ENCODE data around the gene SNX22.

The SNX22 gene

GRCh38 chr15:64164436-64164835 lies 12.9 kb downstream of the SNX22 start:
- Histone ChIP-seq H3K36me3 (ENCODE audit: control insufficient read depth in 2 of 2, insufficient read depth in 1 of 2, low read length in 2 of 2) (peaks cover 12 to 19% of the 10 kb centered on the region in 2 experiments; a peak in 2 of 3 replicates), H3K9me3 (ENCODE audit: control insufficient read depth, insufficient read depth, low read depth, low read length) (no peaks in the 10 kb centered on the region), H3K27ac (ENCODE audit: extremely low read depth, low read depth, low read length) (no peak overlapping the region), H3K4me1 (ENCODE audit: control insufficient read depth, insufficient read depth, low read length) (no peaks in the 10 kb centered on the region; the same call in 1 of the 2 replicates), H3K4me3 (ENCODE audit: low read depth, low read length) (no peak overlapping the region)
- POLR2A ChIA-PET = interaction anchor here (0.6 kb wide), 1 partner anchor 9 kb away, joined by 6 read pairs; no protein-coding TSS in a partner anchor
- CTCF ChIA-PET = interaction anchor here (0.6 to 1.0 kb wide), 4 partner anchors 15 to 516 kb away, joined by 3 to 4 read pairs (median 4); no protein-coding TSS in a partner anchor
- TF ChIP-seq ZNF114 (tag by site-specific recombination; IDR thresholded peaks at IDR 0.05) (no peak), ZNF133 (tag by site-specific recombination; IDR thresholded peaks at IDR 0.05) (no peak), ZNF112 (tag by site-specific recombination; IDR thresholded peaks at IDR 0.05) (no peak), ZNF48 (tag by site-specific recombination; IDR thresholded peaks at IDR 0.05) (no peak), ZNF792 (tag by site-specific recombination; IDR thresholded peaks at IDR 0.05) (no peak)

- peaks cover 2 to 11% of the 10 kb centered on the region in 2 experiments; a peak in 2 of 3 replicates for H3K36me3 ChIP-seq (ENCODE audit: control insufficient read depth in 2 of 2, insufficient read depth in 1 of 2, low read length in 2 of 2)
- ChIA-PET CTCF (interaction anchor here (1.2 kb wide), 1 partner anchor 13 kb away, joined by 4 read pairs; no protein-coding TSS in a partner anchor), POLR2A (interaction anchor here (0.5 kb wide), 1 partner anchor 11 kb away, joined by 5 read pairs; no protein-coding TSS in a partner anchor)
- TF ChIP-seq ZBTB26 (tag by site-specific recombination; optimal IDR thresholded peaks at IDR 0.05) (no peak), ZNF501 (tag by site-specific recombination; IDR thresholded peaks at IDR 0.05) (no peak), KLF1 (tag by site-specific recombination; IDR thresholded peaks at IDR 0.05) (peak; percentile 14; the same call in 1 of the 2 replicates), ZNF341 (tag by site-specific recombination; IDR thresholded peaks at IDR 0.05; ENCODE audit: low read depth) (peak; percentile 47; the same call in 1 of the 2 replicates)
- H3K4me3 ChIP-seq (ENCODE audit: low read depth, low read length) = no peak overlapping the region
- H3K4me1 ChIP-seq (ENCODE audit: control insufficient read depth, insufficient read depth, low read length) = no peaks in the 10 kb centered on the region; the same call in 1 of the 2 replicates
- no peaks in the 10 kb centered on the region for H3K9me3 ChIP-seq (ENCODE audit: control insufficient read depth, insufficient read depth, low read depth, low read length)
- no peak overlapping the region for H3K27ac ChIP-seq (ENCODE audit: extremely low read depth, low read depth, low read length)
These were observed 14.8 kb downstream of the SNX22 start for GRCh38 chr15:64166102-64166890.

- Histone ChIP-seq H3K27ac (ENCODE audit: extremely low read depth, low read depth, low read length) (no peak overlapping the region), H3K36me3 (ENCODE audit: control insufficient read depth in 2 of 2, insufficient read depth in 1 of 2, low read length in 2 of 2) (peaks cover 0 to 22% of the 10 kb centered on the region in 2 experiments; a peak in 2 of 3 replicates), H3K4me1 (ENCODE audit: control insufficient read depth, insufficient read depth, low read length) (no peaks in the 10 kb centered on the region; the same call in 1 of the 2 replicates), H3K9me3 (ENCODE audit: control insufficient read depth, insufficient read depth, low read depth, low read length) (no peaks in the 10 kb centered on the region), H3K4me3 (ENCODE audit: low read depth, low read length) (no peak overlapping the region)
- TF ChIP-seq SP3 (tag by site-specific recombination; IDR thresholded peaks at IDR 0.05) (no peak), ZSCAN16 (tag by site-specific recombination; IDR thresholded peaks at IDR 0.05) (no peak), ZNF133 (tag by site-specific recombination; IDR thresholded peaks at IDR 0.05) (no peak), ZNF510 (tag by site-specific recombination; IDR thresholded peaks at IDR 0.05; ENCODE audit: insufficient replicate concordance) (no peak), ZNF394 (tag by site-specific recombination; IDR thresholded peaks at IDR 0.05; ENCODE audit: borderline replicate concordance) (no peak), ZNF513 (tag by site-specific recombination; IDR thresholded peaks at IDR 0.05) (no peak), ATF2 (tag by site-specific recombination; IDR thresholded peaks at IDR 0.05; ENCODE audit: low read depth) (peak; percentile 66; the same call in 1 of the 2 replicates)
- ChIA-PET CTCF (no interaction called here), POLR2A (no interaction called here)
These were observed 28.8 kb downstream of the SNX22 start for GRCh38 chr15:64180235-64180824.
